HEK293T (cell line): ENCODE data around the gene EPS8.

Experiments
- CTBP1 ChIP-seq: fragments of 450-650 bp; IDR thresholded peaks from 2 replicates; pipeline ENCODE4 v1.6.1; 2016; ENCODE audit warnings: borderline replicate concordance
- FOXA1 ChIP-seq: fragments of 450-650 bp; IDR thresholded peaks from 2 replicates; pipeline ENCODE4 v1.6.1; 2016; ENCODE audit warnings: mild to moderate bottlenecking
- SP1 ChIP-seq: fragments of 450-650 bp; IDR thresholded peaks from 2 replicates; pipeline ENCODE4 v1.6.1; 2017
- TARDBP ChIP-seq: fragments of 450-650 bp; IDR thresholded peaks from 2 replicates; pipeline ENCODE4 v1.6.1; 2016

DNA sequence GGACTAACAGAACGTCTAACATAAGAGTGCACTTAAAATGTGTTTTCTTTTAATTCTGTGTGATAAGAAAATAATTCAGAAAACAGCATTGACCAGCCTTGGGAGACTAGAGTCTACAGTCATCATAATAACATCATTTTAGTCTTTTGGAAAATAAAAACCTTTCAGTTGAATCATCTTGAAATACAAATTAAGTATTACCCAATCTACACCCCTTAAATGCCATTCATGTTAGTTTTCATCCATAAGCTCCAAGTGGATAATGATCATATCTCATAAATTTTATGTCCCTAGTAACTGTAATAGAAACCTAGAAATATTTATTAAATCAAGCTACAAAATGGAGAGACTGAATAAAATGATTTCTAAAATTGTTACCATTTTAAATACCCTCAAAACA is 32.4 kb downstream of the EPS8 start:
- TF ChIP-seq FOXA1 = no peak
- no peak for TF ChIP-seq TARDBP
- no peak for TF ChIP-seq SP1
- no peak for TF ChIP-seq CTBP1
